Jurkat, Clone E6-1 (cell line): Measurements from ENCODE around the gene PCDHA3. TPM values are rescaled to one million over a fixed set of nuclear protein-coding genes. Genes with fewer than 3 reads are reported as not detected.
"Not testable (repeated sequence)": the region's sequence is repeated elsewhere in the genome, so short reads cannot be mapped to it uniquely, and the experiment has no call there.

Source experiments
- DNase-seq: peaks from one replicate; pipeline ENCODE4 v3.0.0-alpha.2; 2011; ENCODE audit warnings: low read depth, low spot score
- H3K4me3 ChIP-seq: 2 replicates; pipeline ENCODE4 v1.5.1; 2011; ENCODE audit warnings: mild to moderate bottlenecking, low read length, control low read depth, moderate library complexity
- polyA plus RNA-seq: library from polyadenylated mRNA; unstranded; fragments of >200 nt; gene quantifications from one replicate; pipeline ENCODE4 v1.2.1, GENCODE V29; 2012; ENCODE audit warnings: missing spikeins; ENCODE audit not compliant: insufficient read length, insufficient read depth

The PCDHA3 gene
- polyA plus RNA-seq = not detected

DNA sequence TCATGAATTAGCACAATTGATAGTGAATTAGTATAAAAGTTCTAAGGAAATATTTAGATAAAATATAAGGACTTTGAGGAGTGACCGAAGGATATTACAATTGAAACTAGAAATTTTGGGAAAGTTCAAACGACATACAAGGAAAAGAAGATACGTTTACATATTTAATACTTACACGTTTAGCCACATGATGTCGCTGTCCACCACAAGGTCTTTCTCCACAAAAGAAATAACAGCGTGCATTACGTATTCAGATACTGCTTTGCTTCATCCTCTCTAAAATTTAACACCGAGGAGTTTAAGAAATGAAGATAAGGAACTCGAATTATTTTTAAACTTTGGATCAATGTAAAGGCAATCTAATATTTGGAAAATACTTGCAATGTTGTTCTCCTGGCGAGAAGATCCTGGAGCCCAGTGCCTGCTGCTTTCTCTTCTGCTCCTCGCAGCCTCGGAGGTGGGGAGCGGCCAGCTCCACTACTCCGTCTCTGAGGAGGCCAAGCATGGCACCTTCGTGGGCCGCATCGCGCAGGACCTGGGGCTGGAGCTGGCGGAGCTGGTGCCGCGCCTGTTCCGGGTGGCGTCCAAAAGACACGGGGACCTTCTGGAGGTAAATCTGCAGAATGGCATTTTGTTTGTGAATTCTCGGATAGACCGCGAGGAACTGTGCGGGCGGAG, at the start of gene PCDHA3:
Gene PCDHA3 (plus strand): TSS at position 242 of the 678 bp plus-strand sequence.
- H3K4me3 ChIP-seq = no peak within 1 kb of the TSS
- DNase-seq = no peak

GRCh38 chr5:140753561-140753960, 47.3 kb upstream of the PCDHA3 start:
- H3K4me3 ChIP-seq = no peak overlapping the region
- no peak for DNase-seq

- no peak overlapping the region for H3K4me3 ChIP-seq
Observed at GRCh38 chr5:140764177-140764973, 36.5 kb upstream of the PCDHA3 start.

DNA sequence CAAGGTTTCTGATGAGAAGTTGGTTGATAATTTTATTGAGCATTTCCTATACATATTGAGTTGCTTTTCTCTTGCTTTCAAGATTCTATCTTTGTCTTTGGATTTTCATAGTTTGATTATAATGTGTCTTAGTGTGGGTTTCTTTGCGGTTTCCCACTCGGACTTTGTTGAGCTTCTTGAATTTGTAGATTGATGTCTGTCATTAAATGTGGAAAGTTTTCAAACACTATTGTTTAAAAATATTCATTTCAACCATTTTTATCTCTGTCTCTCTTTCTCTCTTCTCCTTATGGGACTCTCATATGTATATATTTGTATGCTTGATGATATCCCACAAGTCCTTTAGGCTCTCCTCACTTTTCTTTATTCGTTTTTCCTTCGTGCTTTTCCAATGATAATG, 33.4 kb upstream of the PCDHA3 start:
- no peak overlapping the region for H3K4me3 ChIP-seq
- DNase-seq = no peak

More at GRCh38 chr5:140764177-140764973, 36.5 kb upstream of the PCDHA3 start:
- no peak for DNase-seq

DNA sequence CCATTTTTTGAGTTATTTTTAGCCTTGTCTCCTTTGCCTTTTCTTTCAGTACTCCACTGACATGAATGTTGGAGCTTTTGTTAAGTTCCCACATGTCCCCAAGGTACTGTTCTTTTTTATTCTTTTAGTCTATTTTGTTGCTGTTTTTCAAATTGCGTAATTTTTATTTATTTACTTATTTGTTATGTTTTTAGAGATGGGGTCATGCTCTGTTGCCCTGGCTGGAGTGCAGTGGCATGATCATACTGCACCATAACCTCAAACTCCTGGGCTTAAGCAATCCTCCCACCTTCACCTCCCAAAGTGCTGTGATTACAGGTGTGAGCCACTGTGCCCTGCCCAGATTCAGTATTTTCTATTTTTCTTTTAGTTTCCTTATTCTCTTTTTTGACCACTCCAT, 20.3 kb upstream of the PCDHA3 start:
- DNase-seq = no peak
- no peak overlapping the region for H3K4me3 ChIP-seq

DNA sequence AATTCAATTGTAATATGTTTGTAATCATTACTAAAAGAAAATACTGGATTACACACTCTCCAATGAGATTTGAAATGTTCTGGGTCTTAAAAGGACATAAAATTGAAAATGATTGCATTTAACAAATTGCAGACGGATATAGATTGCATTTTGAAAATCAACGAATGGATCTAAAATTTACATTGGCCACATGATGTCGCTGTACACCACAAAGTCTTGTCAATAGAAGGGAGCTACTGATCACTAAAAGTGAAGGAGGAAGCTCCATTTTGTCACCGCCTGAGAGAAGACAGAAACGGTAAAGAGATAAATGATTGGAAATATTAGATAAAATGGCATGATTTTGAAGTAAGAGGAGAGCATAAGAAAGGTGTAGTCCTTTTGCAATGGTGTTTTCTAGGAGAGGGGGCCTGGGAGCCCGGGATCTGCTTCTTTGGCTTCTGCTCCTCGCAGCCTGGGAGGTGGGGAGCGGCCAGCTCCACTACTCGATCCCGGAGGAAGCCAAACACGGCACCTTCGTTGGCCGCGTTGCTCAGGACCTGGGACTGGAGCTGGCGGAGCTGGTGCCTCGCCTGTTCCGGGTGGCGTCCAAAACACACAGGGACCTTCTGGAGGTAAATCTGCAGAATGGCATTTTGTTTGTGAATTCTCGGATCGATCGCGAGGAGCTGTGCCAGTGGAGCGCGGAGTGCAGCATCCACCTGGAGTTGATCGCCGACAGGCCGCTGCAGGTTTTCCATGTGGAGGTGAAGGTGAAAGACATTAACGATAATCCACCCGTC, 14.8 kb upstream of the PCDHA3 start, which contains the start of gene PCDHA1:
Gene PCDHA1 (plus strand): TSS at position 236 of the 782 bp plus-strand sequence.
- DNase-seq = no peak

GRCh38 chr5:140787422-140787821, 13.4 kb upstream of the PCDHA3 start:
- H3K4me3 ChIP-seq, DNase-seq: not testable (repeated sequence)

More for the DNA sequence above, 14.8 kb upstream of the PCDHA3 start, which contains the start of gene PCDHA1:
- no peak within 1 kb of the TSS for H3K4me3 ChIP-seq

- H3K4me3 ChIP-seq, DNase-seq: not testable (repeated sequence)
Observed at GRCh38 chr5:140787849-140788504, 12.9 kb upstream of the PCDHA3 start.

DNA sequence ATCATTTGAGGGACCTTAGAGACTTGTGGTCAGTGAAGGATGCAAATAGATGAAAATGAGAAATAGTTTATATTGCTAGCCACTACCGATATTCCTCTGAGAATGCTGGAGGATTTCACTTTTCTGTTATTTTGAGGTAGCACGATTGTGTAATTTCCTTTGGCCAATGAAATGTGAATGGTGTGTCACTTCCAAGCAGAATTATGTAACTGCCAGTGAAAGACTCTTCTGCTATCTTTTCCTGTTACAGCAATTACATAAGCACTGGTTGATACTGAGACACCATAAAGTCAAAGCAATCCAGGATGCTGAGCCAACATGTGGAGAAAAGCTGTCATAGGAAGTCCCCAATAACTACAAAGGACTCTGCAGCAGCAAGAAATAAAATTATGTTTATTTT, 9.8 kb upstream of the PCDHA3 start:
- H3K4me3 ChIP-seq = no peak overlapping the region
- DNase-seq = no peak

GRCh38 chr5:140794595-140795258, 6.1 kb upstream of the PCDHA3 start, which contains the start of gene PCDHA2:
Gene PCDHA2 (plus strand): TSS chr5:140794852.
- no peak within 1 kb of the TSS for H3K4me3 ChIP-seq
- DNase-seq = no peak

- DNase-seq = no peak
- H3K4me3 ChIP-seq = no peak overlapping the region
Observed at GRCh38 chr5:140795259-140795641, 5.6 kb upstream of the PCDHA3 start.

DNA sequence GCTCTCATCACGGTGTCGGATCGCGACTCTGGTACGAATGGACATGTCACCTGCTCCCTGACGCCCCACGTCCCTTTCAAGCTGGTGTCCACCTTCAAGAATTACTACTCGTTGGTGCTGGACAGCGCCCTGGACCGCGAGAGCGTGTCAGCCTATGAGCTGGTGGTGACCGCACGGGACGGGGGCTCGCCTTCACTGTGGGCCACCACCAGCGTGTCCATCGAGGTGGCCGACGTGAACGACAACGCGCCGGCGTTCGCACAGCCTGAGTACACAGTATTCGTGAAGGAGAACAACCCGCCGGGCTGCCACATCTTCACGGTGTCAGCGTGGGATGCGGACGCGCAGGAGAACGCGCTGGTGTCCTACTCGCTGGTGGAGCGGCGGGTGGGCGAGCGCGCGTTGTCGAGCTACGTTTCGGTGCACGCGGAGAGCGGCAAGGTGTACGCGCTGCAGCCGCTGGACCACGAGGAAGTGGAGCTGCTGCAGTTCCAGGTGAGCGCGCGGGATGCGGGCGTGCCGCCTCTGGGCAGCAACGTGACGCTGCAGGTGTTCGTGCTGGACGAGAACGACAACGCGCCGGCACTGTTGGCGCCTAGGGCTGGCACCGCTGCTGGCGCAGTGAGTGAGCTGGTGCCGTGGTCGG, 4.7 kb upstream of the PCDHA3 start:
- DNase-seq, H3K4me3 ChIP-seq: not testable (repeated sequence)

DNA sequence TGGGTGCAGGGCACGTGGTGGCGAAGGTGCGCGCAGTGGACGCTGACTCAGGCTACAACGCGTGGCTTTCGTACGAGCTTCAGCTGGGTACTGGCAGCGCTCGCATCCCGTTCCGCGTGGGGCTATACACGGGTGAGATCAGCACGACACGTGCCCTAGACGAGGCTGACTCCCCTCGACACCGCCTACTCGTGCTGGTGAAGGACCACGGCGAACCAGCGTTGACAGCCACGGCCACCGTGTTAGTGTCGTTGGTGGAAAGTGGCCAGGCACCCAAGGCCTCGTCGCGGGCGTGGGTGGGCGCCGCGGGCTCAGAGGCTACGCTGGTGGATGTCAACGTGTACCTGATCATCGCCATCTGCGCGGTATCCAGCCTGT, 4.2 kb upstream of the PCDHA3 start:
- no peak overlapping the region for H3K4me3 ChIP-seq
- DNase-seq = no peak

GRCh38 chr5:140801494-140801841, 611 bp downstream of the PCDHA3 start:
- DNase-seq = no peak
- no peak overlapping the region for H3K4me3 ChIP-seq

GRCh38 chr5:140802381-140802780, 1.5 kb downstream of the PCDHA3 start:
- DNase-seq = not testable (repeated sequence)

GRCh38 chr5:140802781-140803271, 2.0 kb downstream of the PCDHA3 start:
- no peak for DNase-seq
- H3K4me3 ChIP-seq = no peak overlapping the region

More at GRCh38 chr5:140802381-140802780, 1.5 kb downstream of the PCDHA3 start:
- not testable (repeated sequence) for H3K4me3 ChIP-seq

DNA sequence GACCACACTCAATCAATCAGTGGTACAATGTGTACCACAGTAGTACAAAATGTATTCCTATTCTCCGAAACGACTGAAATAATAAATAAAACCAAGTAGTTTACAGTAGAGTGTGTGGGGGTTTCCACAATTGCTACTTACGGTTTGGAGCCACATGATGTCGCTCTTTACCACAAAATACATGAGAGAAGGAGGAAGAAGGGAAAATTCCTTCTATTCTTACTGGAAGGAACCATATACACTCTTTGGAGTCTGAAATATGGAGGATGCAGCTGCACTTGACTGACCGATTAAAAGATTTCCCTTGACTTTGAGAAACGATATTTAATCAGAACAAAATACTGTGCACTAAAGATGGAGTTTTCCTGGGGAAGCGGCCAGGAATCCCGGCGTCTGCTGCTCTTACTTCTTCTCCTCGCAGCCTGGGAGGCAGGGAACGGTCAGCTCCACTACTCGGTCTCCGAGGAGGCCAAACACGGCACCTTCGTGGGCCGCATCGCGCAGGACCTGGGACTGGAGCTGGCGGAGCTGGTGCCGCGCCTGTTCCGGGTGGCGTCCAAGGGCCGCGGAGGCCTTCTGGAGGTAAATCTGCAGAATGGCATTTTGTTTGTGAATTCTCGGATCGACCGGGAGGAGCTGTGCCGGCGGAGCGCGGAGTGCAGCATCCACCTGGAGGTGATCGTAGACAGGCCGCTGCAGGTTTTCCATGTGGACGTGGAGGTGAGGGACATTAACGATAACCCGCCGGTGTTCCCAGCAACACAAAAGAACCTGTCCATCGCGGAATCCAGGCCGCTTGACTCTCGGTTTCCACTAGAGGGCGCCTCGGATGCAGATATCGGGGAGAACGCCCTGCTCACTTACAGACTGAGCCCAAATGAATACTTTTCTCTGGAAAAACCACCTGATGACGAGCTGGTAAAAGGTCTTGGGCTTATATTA, 6.2 kb downstream of the PCDHA3 start, which contains the start of gene PCDHA4:
Gene PCDHA4 (plus strand): TSS at position 235 of the 942 bp plus-strand sequence.
- H3K4me3 ChIP-seq = no peak within 1 kb of the TSS
- DNase-seq = no peak
